ENCODE results near the gene STARD10. TPM values are rescaled to one million over a fixed set of nuclear protein-coding genes. Genes with fewer than 3 reads are reported as not detected.

Gene STARD10
- total and polyA plus RNA-seq, 2 experiments from 2014 or later: 16.6 to 20.5 TPM

GRCh38 chr11:72828081-72828567, 34.3 kb upstream of the STARD10 start:
- H3K36me3 Mint-ChIP-seq (ENCODE audit: low read depth): no peaks in the 10 kb centered on the region; the same call in 2 of the 3 replicates
- H3K36me3 ChIP-seq (ENCODE audit: insufficient read depth): no peaks in the 10 kb centered on the region
- no peak for TF ChIP-seq NANOG (IDR thresholded peaks at IDR 0.05; ENCODE audit: borderline replicate concordance)
- no peak for TF ChIP-seq ZNF331 (CRISPR knock-in tag; IDR thresholded peaks at IDR 0.05; ENCODE audit: low read depth)
- TF ChIP-seq EZH2phosphoT487 (IDR thresholded peaks at IDR 0.05; ENCODE audit: unreplicated experiment): no peak
- no peak for TF ChIP-seq CREB1 (CRISPR knock-in tag; IDR thresholded peaks at IDR 0.05; ENCODE audit: low read depth)
- no peak for TF ChIP-seq ZNF114 (CRISPR knock-in tag; IDR thresholded peaks at IDR 0.05)
- no peak for TF ChIP-seq ZNF462 (CRISPR knock-in tag; IDR thresholded peaks at IDR 0.05)
- TF ChIP-seq POLR2AphosphoS5 (IDR thresholded peaks at IDR 0.05; ENCODE audit: low read depth): no peak
- TF ChIP-seq ETS1 (IDR thresholded peaks at IDR 0.05): no peak
- no peak for TF ChIP-seq EZH2 (IDR thresholded peaks at IDR 0.05; ENCODE audit: low read depth, unreplicated experiment)
- no peak for TF ChIP-seq STAT1 (IDR thresholded peaks at IDR 0.05; ENCODE audit: unreplicated experiment)
- TF ChIP-seq JUNB (IDR thresholded peaks at IDR 0.05; ENCODE audit: unreplicated experiment): no peak
- no peak for TF ChIP-seq REST (IDR thresholded peaks at IDR 0.05; ENCODE audit: unreplicated experiment)
- TF ChIP-seq CTCF (conservative IDR thresholded peaks at IDR 0.05; ENCODE audit: low read depth in 2 of 2): no peak
- no peaks in the 10 kb centered on the region; the same call in 2 of the 3 replicates for H3K9me3 Mint-ChIP-seq
- H3K4me1 ChIP-seq (ENCODE audit: insufficient read depth): peaks cover 7% of the 10 kb centered on the region
- DNase-seq (ENCODE audit: low spot score): no peak
- peaks cover 2% of the 10 kb centered on the region for H3K27me3 ChIP-seq (ENCODE audit: insufficient read depth)
- H3K4me1 Mint-ChIP-seq: peaks cover 8% of the 10 kb centered on the region; the same call in 2 of the 3 replicates
- H2AFZ ChIP-seq: no peak overlapping the region
- H3K4me3 Mint-ChIP-seq: no peak overlapping the region
- H3K27ac ChIP-seq (ENCODE audit: low read depth): no peak overlapping the region
- H3K4me2 ChIP-seq: no peak overlapping the region
- H3K27me3 Mint-ChIP-seq (ENCODE audit: insufficient read depth, low read depth, poor library complexity): peaks cover 27% of the 10 kb centered on the region
- peaks cover 2% of the 10 kb centered on the region; the same call in 1 of the 2 replicates for H4K20me1 ChIP-seq (replicated peaks; ENCODE audit: insufficient read depth)
- H3K9me2 ChIP-seq (ENCODE audit: insufficient read depth): no peaks in the 10 kb centered on the region
- H3F3A ChIP-seq (replicated peaks; ENCODE audit: low read depth): no peaks in the 10 kb centered on the region
- ATAC-seq: no peak
- H3K79me2 ChIP-seq (replicated peaks; ENCODE audit: insufficient read depth): no peaks in the 10 kb centered on the region
- H3K27ac Mint-ChIP-seq: no peak overlapping the region
- H3K4me3 ChIP-seq: no peak overlapping the region

Measured in GM23338 (cell line).